ENCODE measurements around the gene MAFG. TPM values are rescaled to one million over a fixed set of nuclear protein-coding genes. Genes with fewer than 3 reads are reported as not detected.
"Not testable (repeated sequence)": the region's sequence is repeated elsewhere in the genome, so short reads cannot be mapped to it uniquely, and the experiment has no call there.

MAFG gene
- total and polyA plus RNA-seq, 7 donors: 21.6 to 74.2 (median 46.0) TPM

DNA sequence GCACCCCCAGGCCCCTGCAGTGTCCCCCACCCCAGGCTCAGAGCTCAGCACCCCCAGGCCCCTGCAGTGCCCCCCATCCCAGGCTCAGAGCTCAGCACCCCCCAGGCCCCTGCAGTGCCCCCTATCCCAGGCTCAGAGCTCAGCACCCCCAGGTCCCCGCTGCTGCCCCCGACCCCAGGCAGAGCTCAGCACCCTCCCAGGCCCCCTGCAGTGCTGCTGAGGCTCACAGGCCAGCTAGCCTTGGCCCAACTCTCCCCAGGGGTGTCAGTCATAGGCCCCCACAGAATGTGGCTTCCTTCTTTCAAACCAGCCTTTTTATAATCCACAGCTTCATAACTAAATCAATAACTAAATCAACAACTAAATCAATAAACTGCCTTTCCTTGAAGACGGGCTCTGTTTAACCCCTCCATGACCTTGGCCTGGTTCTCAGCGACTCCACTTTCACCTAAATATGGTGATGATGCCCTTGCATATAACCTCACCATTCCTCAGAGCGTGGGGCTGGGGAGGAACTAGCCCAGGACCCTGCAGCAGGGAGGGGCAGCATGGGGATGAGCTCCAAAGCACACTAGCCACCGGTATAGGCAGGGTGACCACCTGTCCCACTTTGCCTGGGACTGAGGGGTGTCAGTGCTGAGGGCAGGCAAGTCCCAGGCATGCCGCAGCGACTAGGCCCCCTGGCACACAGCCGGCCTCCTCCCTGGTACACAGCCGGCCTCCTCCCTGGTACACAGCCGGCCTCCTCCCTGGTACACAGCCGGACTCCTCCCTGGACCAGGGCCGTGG is 28.4 kb upstream of the MAFG start:
- intact Hi-C loops (cut with DNase I): no loop called here
- no peak overlapping the region for H3K4me3 ChIP-seq

GRCh38 chr17:81955058-81955681 is 27.6 kb upstream of the MAFG start:
- TF ChIP-seq CTCF (IDR thresholded peaks at IDR 0.05): no peak
- ATAC-seq: no peak
- DNase-seq: no peak
- H3K9me3 ChIP-seq: no peaks in the 10 kb centered on the region
- H3K4me3 ChIP-seq: no peak overlapping the region
- intact Hi-C loops (cut with DNase I): no loop called here
- H3K36me3 ChIP-seq (ENCODE audit: insufficient read depth in 1 of 2, low read depth in 1 of 2): no peaks in the 10 kb centered on the region
- H3K27me3 ChIP-seq (ENCODE audit: insufficient read depth in 3 of 3, low read length in 2 of 3): peaks cover 0 to 11% (median under 1%) of the 10 kb centered on the region in 3 donors
- H3K4me1 ChIP-seq: peaks cover 12% of the 10 kb centered on the region
- WGBS, 3 donors: 91 to 92% (median 92%) methylated on average over 24 to 26 of the region's 26 CpGs
- H3K27ac ChIP-seq: no peak overlapping the region

More for the DNA sequence above, 28.4 kb upstream of the MAFG start:
- Histone ChIP-seq H3K4me1 (peaks cover 15% of the 10 kb centered on the region), H3K9me3 (no peaks in the 10 kb centered on the region), H3K36me3 (ENCODE audit: insufficient read depth in 1 of 2, low read depth in 1 of 2) (no peaks in the 10 kb centered on the region), H3K27ac (no peak overlapping the region), H3K27me3 (ENCODE audit: insufficient read depth in 3 of 3, low read length in 2 of 3) (peaks cover 0 to 16% (median 3%) of the 10 kb centered on the region in 3 donors)
- no peak for TF ChIP-seq CTCF (IDR thresholded peaks at IDR 0.05)
- 77 to 78% (median 78%) methylated on average over 10 to 13 of the region's 13 CpGs for WGBS, 3 donors
- DNase-seq (no peak), ATAC-seq (no peak)

DNA sequence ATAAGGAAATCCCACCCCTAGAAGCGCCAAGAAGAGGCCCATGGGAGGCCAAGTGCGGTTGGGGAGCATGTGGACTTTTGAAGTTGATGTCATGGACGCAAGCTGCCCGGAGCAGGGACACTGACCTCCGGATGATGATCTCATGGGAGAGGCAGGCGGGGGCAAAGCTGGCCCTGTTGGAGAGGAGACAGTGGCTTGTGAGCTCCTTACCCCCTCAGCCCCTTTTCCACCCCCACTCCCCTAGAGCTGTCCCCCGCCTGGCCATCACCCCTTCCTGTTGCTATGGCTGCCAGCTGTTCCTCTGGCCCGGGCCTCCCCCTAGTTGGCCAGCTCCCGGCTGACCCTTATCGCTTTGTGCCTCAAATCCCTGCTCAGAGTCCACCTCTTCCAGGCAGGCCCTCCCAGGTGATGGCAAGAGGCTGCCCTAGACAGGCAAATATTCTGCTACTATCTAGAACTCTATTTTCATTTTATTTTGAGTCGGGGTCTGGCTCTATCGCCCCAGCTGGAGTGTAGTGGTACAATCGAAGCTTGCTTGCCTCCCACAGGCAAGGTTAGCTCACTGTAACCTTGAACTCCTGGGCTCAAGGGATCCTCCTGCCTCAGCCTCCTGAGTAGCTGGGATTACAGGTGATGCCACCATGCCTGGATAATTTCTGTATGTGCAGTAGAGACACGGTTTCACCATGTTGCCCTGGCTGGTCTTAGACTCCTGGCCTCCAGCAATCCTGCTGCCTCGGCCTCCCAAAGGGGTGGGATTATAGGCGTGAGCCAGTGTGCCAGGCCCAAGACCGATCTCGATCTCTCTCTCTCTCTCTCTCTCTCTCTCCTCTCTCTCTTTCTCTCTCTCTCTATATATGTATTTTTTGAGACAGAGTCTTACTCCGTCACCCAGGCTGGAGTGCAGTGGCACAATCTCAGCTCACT is 26.9 kb upstream of the MAFG start:
- ATAC-seq (no peak), DNase-seq (no peak)
- intact Hi-C loops (cut with DNase I): no loop called here
- H3K4me3 ChIP-seq: no peak overlapping the region
- TF ChIP-seq CTCF (IDR thresholded peaks at IDR 0.05): no peak
- WGBS, 3 donors: 73 to 74% (median 74%) methylated on average over 18 to 19 of the region's 19 CpGs
- H3K36me3 ChIP-seq (ENCODE audit: insufficient read depth in 1 of 2, low read depth in 1 of 2): no peaks in the 10 kb centered on the region
- peaks cover 7% of the 10 kb centered on the region for H3K4me1 ChIP-seq
- no peak overlapping the region for H3K27ac ChIP-seq
- peaks cover 0 to 6% (median 0%) of the 10 kb centered on the region in 3 donors for H3K27me3 ChIP-seq (ENCODE audit: insufficient read depth in 3 of 3, low read length in 2 of 3)
- no peaks in the 10 kb centered on the region for H3K9me3 ChIP-seq

DNA sequence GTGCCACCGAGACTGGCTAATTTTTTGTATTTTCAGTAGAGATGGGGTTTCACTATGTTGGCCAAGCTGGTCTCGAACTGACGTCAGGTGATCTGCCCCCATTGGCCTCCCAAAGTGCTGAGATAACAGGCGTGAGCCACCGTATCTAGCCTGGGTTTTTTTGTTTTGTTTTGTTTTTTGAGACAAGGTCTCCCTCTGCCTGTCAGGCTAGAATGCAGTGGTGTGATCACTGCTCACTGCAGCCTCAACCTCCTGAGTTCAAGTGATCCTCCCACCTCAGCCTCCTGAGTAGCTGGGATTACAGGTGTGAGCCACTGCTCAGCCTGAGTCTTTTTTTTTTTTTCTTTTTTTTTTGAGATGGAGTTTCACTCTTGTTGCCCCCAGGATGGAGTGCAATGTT is 25.9 kb upstream of the MAFG start:
- peak in 1 of 4 donors; percentile 55 for ATAC-seq
- H3K27ac ChIP-seq; H3K4me1 ChIP-seq; H3K4me3 ChIP-seq; H3K36me3 ChIP-seq (ENCODE audit: insufficient read depth in 1 of 2, low read depth in 1 of 2); H3K9me3 ChIP-seq; DNase-seq; H3K27me3 ChIP-seq (ENCODE audit: insufficient read depth in 3 of 3, low read length in 2 of 3); intact Hi-C loops (cut with DNase I): not testable (repeated sequence)
- WGBS, 3 donors: 72 to 81% (median 73%) methylated on average over 5 of the region's 5 CpGs

Data from psoas muscle (tissue), 8 donors.